Esophagus muscularis mucosa (tissue), 3 donors: ENCODE data around the gene PUM2.

Experiments
- CTCF ChIP-seq, 3 experiments: fragments of 200-600 bp in 2 of 3; fragments of 450-650 bp in 1 of 3; sonication (generic) in 2 of 3; IDR thresholded peaks; one replicate each; pipeline ENCODE4 v1.5.1; 2017 to 2019; ENCODE audit warnings: antibody characterized with exemption in 3 of 3, mild to moderate bottlenecking in 2 of 3, moderate library complexity in 1 of 3
- EP300 ChIP-seq: sonication (generic); formaldehyde crosslinking; IDR thresholded peaks from one replicate; pipeline ENCODE4 v1.6.1; 2017; ENCODE audit warnings: antibody characterized with exemption

- no peak for TF ChIP-seq EP300
- no peak for TF ChIP-seq CTCF (IDR thresholded peaks at IDR 0.05)
Observed at GRCh38 chr2:20365249-20365817, 14.7 kb upstream of the PUM2 start.
